HepG2 (cell line): ENCODE measurements around the gene CPNE5. TPM values are rescaled to one million over a fixed set of nuclear protein-coding genes. Genes with fewer than 3 reads are reported as not detected.

Source experiments
- ATAC-seq: fragments of 200-7000 bp; cut with Tn5 transposase; 3 replicates; pipeline ENCODE4 v1.9.1; 2020; ENCODE audit warnings: mild to moderate bottlenecking, moderate library complexity
- BruUV-seq: library from RNA; stranded (reverse); fragments of 400-500 nt; replicated peaks from 2 replicates; lab custom pipeline; 2021; lab: Mats Ljungman, UMichigan
- CTCF ChIA-PET: fragments of 300-600 bp; formaldehyde crosslinking; extraction: SDS; loops from one replicate; lab custom pipeline; 2021; ENCODE audit warnings: low total read pairs, inconsistent platforms, low intra/inter-chr PET ratio; lab: Yijun Ruan, JAX
- POLR2A ChIA-PET: fragments of 350-600 bp; sonication (Branson Sonifier 250); formaldehyde crosslinking; loops from one replicate; lab custom pipeline; 2020; ENCODE audit warnings: antibody characterized with exemption, inconsistent platforms; lab: Yijun Ruan, JAX
- DNase-seq: peaks from one replicate; pipeline ENCODE4 v3.0.0-alpha.2; 2015; ENCODE audit warnings: low spot score
- FAIRE-seq: peaks from 3 replicates; lab custom pipeline; 2011; peaks lifted over from hg19 to GRCh38; lab: Jason Lieb, UNC
- H2AFZ ChIP-seq: one replicate; pipeline ENCODE4 v1.6.1; 2011; ENCODE audit warnings: low read length, inconsistent platforms
- H3K27ac ChIP-seq: fragments of 300-600 bp; 3 replicates; pipeline ENCODE4 v1.8.0; 2011; ENCODE audit warnings: mixed run types, mild to moderate bottlenecking, mixed read lengths, low read length, inconsistent platforms; ENCODE audit not compliant: insufficient read depth; ENCODE audit errors: extremely low read length
- H3K27me3 ChIP-seq, 2 experiments: fragments of 200-600 bp in 1 of 2; 2 replicates in 1 of 2; 3 replicates in 1 of 2; pipeline versions ENCODE4 v1.6.0 to v1.8.0; 2011; ENCODE audit warnings: low read length in 2 of 2, mild to moderate bottlenecking in 2 of 2, moderate library complexity in 2 of 2, inconsistent platforms in 1 of 2; ENCODE audit not compliant: insufficient read depth in 2 of 2, control insufficient read depth in 1 of 2
- H3K36me3 ChIP-seq, 2 experiments: fragments of 200-600 bp in 1 of 2; replicated peaks in 1 of 2; 2 replicates in 1 of 2; 3 replicates in 1 of 2; pipeline versions ENCODE4 v1.5.1 to v1.8.0; 2011; ENCODE audit warnings: low read length in 2 of 2, inconsistent platforms in 1 of 2; ENCODE audit not compliant: insufficient read depth in 2 of 2, control insufficient read depth in 1 of 2
- H3K4me1 ChIP-seq: 2 replicates; pipeline ENCODE4 v1.5.1; 2012; ENCODE audit warnings: low read length, inconsistent platforms; ENCODE audit not compliant: insufficient read depth
- H3K4me2 ChIP-seq: 2 replicates; pipeline ENCODE4 v1.6.0; 2011; ENCODE audit warnings: low read depth, low read length, inconsistent platforms
- H3K4me3 ChIP-seq, 3 experiments: fragments of 200-600 bp in 1 of 3; sonication (generic), shearing (Covaris generic) in 1 of 3; replicated peaks in 1 of 3; 2 replicates each; pipeline ENCODE4 v1.5.1; 2011 to 2016; ENCODE audit warnings: low read length in 3 of 3, inconsistent platforms in 2 of 3, low read depth in 2 of 3, mild to moderate bottlenecking in 2 of 3, control low read depth in 1 of 3, mixed read lengths in 1 of 3; ENCODE audit not compliant: insufficient read depth in 1 of 3
- H3K79me2 ChIP-seq: one replicate; pipeline ENCODE4 v1.6.1; 2011; ENCODE audit warnings: low read length, inconsistent platforms; ENCODE audit not compliant: insufficient read depth
- H3K9ac ChIP-seq: 2 replicates; pipeline ENCODE4 v1.6.0; 2011; ENCODE audit warnings: mild to moderate bottlenecking, low read depth, low read length, inconsistent platforms; ENCODE audit not compliant: insufficient read depth
- H3K9me3 ChIP-seq: 2 replicates; pipeline ENCODE4 v1.5.1; 2012; ENCODE audit warnings: mild to moderate bottlenecking, low read length
- H4K20me1 ChIP-seq: 2 replicates; pipeline ENCODE4 v1.6.0; 2011; ENCODE audit warnings: inconsistent platforms, mild to moderate bottlenecking, low read length, moderate library complexity; ENCODE audit not compliant: insufficient read depth
- ATF7 ChIP-seq, 2 experiments: fragments of 450-650 bp in 1 of 2; sonication (generic) in 1 of 2; formaldehyde crosslinking in 1 of 2; IDR thresholded peaks; 2 replicates each; pipeline versions ENCODE4 v1.4.0 to v1.6.1; 2016 to 2020; ENCODE audit warnings: antibody characterized with exemption in 1 of 2, mild to moderate bottlenecking in 1 of 2, missing genetic modification reagents in 1 of 2
- FOXJ3 ChIP-seq: sonication (generic); formaldehyde crosslinking; IDR thresholded peaks from 2 replicates; pipeline ENCODE4 v1.4.0; 2020; ENCODE audit warnings: missing genetic modification reagents, mild to moderate bottlenecking, borderline replicate concordance
- JDP2 ChIP-seq: sonication (generic); formaldehyde crosslinking; IDR thresholded peaks from 2 replicates; pipeline ENCODE4 v1.8.1; 2022; ENCODE audit warnings: missing genetic modification reagents, borderline replicate concordance
- MBD4 ChIP-seq: IDR thresholded peaks from 2 replicates; pipeline ENCODE4 v1.6.1; 2012; ENCODE audit warnings: low read length, inconsistent platforms, borderline replicate concordance
- NCOA2 ChIP-seq: sonication (generic); formaldehyde crosslinking; IDR thresholded peaks from 2 replicates; pipeline ENCODE4 v1.8.0; 2022; ENCODE audit warnings: inconsistent platforms
- NFE2 ChIP-seq: sonication (generic); formaldehyde crosslinking; IDR thresholded peaks from 2 replicates; pipeline ENCODE4 v1.4.0; 2020; ENCODE audit warnings: missing genetic modification reagents
- ONECUT2 ChIP-seq: sonication (generic); formaldehyde crosslinking; IDR thresholded peaks from 2 replicates; pipeline ENCODE4 v1.4.0; 2020; ENCODE audit warnings: missing genetic modification reagents
- PHF20 ChIP-seq: sonication (generic); formaldehyde crosslinking; IDR thresholded peaks from 2 replicates; pipeline ENCODE4 v1.5.0; 2020; ENCODE audit warnings: mild to moderate bottlenecking, missing genetic modification reagents
- POGZ ChIP-seq: sonication (generic); formaldehyde crosslinking; IDR thresholded peaks from 2 replicates; pipeline ENCODE4 v1.4.0; 2020; ENCODE audit warnings: mild to moderate bottlenecking, missing genetic modification reagents
- POLR2AphosphoS5 ChIP-seq: IDR thresholded peaks from 2 replicates; pipeline ENCODE4 v1.6.1; 2012; ENCODE audit warnings: low read depth, low read length
- SKI ChIP-seq: fragments of 450-650 bp; IDR thresholded peaks from one replicate; pipeline ENCODE4 v1.6.1; 2018; ENCODE audit warnings: mild to moderate bottlenecking; ENCODE audit not compliant: partially characterized antibody
- TBL1XR1 ChIP-seq: fragments of 150-350 bp; IDR thresholded peaks from 2 replicates; pipeline ENCODE4 v1.6.1; 2014; ENCODE audit warnings: borderline replicate concordance, low read length; ENCODE audit not compliant: partially characterized antibody
- ZNF629 ChIP-seq: sonication (generic); formaldehyde crosslinking; conservative IDR thresholded peaks from 2 replicates; pipeline ENCODE4 v1.5.0; 2020; ENCODE audit warnings: missing genetic modification reagents
- ZNF839 ChIP-seq: sonication (generic); formaldehyde crosslinking; IDR thresholded peaks from 2 replicates; pipeline ENCODE4 v1.4.0; 2020; ENCODE audit warnings: missing genetic modification reagents, mild to moderate bottlenecking, borderline replicate concordance
- WGBS: methylation state at CpG from one replicate; pipeline ENCODE4 v1.1.6; 2017; ENCODE audit warnings: low lambda C conversion rate; 5-methylcytosine and 5-hydroxymethylcytosine counted together
- in situ Hi-C: cut with HindIII; loops from 2 replicates; pipeline ENCODE4 v1.10.0; 2017; ENCODE audit warnings: low pct_unique_long_range_greater_than_20kb; ENCODE audit not compliant: extremely low pct_ligation_motif_present
- intact Hi-C: fragments of 100-400 bp; cut with micrococcal nuclease; formaldehyde crosslinking; loops from one replicate; pipeline ENCODE4 v1.10.0; 2022; ENCODE audit not compliant: unreplicated experiment
- polyA plus RNA-seq, 8 experiments: library from polyadenylated mRNA; depleted of rRNA in 3 of 8; stranded (reverse) in 7 of 8; unstranded in 1 of 8; fragments of >200 nt; fragmentation: Illumina TruSeq in 4 of 8; extraction: Trizol in 4 of 8; gene quantifications; 2 replicates each; pipeline versions ENCODE4 v1.2.1 to v1.2.3, GENCODE V29; 2011 to 2016; ENCODE audit warnings: low read depth in 4 of 8, missing spikeins in 1 of 8, mixed read lengths in 1 of 8; ENCODE audit not compliant: insufficient read depth in 1 of 8
- total RNA-seq, 5 experiments: library from RNA; depleted of rRNA; stranded (reverse); fragments of >200 nt; fragmentation: Illumina TruSeq; extraction: Trizol; gene quantifications; 2 replicates each; pipeline ENCODE4 v1.2.3, GENCODE V29; 2016; ENCODE audit warnings: low read depth in 1 of 5
- TF ChIP-seq, protein P1 (sequence below): sonication (generic); formaldehyde crosslinking; IDR thresholded peaks from 2 replicates; pipeline ENCODE4 v1.4.0; 2020; ENCODE audit warnings: mild to moderate bottlenecking, missing genetic modification reagents
- TF ChIP-seq, protein P2 (sequence below): sonication (generic); formaldehyde crosslinking; IDR thresholded peaks from 2 replicates; pipeline ENCODE4 v1.9.0; 2021; ENCODE audit warnings: missing genetic modification reagents, borderline replicate concordance

Gene CPNE5
- total and polyA plus RNA-seq, 2 of the 13 experiments (the other 11 are each of a cell fraction or from before 2014, with no cell fraction given), result 0.16 TPM; not detected in 1

DNA sequence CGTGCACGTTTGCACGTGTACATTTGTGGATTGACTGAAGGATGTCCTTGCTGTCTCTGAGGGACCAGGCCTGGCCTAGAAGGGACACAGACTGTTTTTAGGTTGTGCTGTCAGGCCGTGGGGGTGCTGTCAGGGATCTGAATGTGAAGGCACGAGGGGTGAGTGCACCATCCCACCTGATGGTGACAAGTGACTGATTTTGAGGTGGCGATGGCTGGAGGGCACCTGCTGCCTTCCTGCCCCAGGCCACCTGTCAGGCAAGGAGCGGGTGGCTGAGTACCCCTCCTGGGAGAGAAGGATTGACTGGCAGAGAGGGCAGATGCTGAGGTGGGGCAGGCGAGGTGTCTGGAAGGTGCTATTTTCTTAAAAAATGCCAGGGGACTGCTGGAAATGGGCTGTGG lies 140.4 kb downstream of the CPNE5 start:
- Histone ChIP-seq H3K27ac (no peak overlapping the region), H3K9me3 (no peaks in the 10 kb centered on the region), H2AFZ (no peak overlapping the region), H3K4me1 (peaks cover 7% of the 10 kb centered on the region), H3K9ac (no peak overlapping the region), H3K4me2 (no peak overlapping the region), H3K4me3 (no peak overlapping the region), H4K20me1 (no peaks in the 10 kb centered on the region)
- POLR2A ChIA-PET, result no interaction called here
- DNase-seq, result no peak
- FAIRE-seq, result no peak
- intact Hi-C loops, result no loop called here
- CTCF ChIA-PET, result no interaction called here
- WGBS, result 52% methylated on average over 8 of the region's 8 CpGs
- BruUV-seq, result no TSS peak
- no peak for TF ChIP-seq SKI
- no peak for TF ChIP-seq MBD4
- no peak for TF ChIP-seq NFE2 (CRISPR knock-in tag)
- no peak for TF ChIP-seq NCOA2 (CRISPR knock-in tag)
- TF ChIP-seq, protein P1, sequence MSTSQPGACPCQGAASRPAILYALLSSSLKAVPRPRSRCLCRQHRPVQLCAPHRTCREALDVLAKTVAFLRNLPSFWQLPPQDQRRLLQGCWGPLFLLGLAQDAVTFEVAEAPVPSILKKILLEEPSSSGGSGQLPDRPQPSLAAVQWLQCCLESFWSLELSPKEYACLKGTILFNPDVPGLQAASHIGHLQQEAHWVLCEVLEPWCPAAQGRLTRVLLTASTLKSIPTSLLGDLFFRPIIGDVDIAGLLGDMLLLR, result no peak
- TF ChIP-seq TBL1XR1, result no peak
- no peak for TF ChIP-seq PHF20 (CRISPR knock-in tag)
- no peak for TF ChIP-seq ZNF629 (CRISPR knock-in tag)
- no peak for TF ChIP-seq POGZ (CRISPR knock-in tag)
- no peak for TF ChIP-seq FOXJ3 (CRISPR knock-in tag)
- TF ChIP-seq ATF7 (IDR thresholded peaks at IDR 0.05), result no peak
- no peak for TF ChIP-seq ATF7 (CRISPR knock-in tag; IDR thresholded peaks at IDR 0.05)
- TF ChIP-seq JDP2 (CRISPR knock-in tag), result no peak
- TF ChIP-seq POLR2AphosphoS5, result no peak
- TF ChIP-seq ZNF839, result no peak
- no peak for TF ChIP-seq ONECUT2 (CRISPR knock-in tag)
- TF ChIP-seq, protein P2, sequence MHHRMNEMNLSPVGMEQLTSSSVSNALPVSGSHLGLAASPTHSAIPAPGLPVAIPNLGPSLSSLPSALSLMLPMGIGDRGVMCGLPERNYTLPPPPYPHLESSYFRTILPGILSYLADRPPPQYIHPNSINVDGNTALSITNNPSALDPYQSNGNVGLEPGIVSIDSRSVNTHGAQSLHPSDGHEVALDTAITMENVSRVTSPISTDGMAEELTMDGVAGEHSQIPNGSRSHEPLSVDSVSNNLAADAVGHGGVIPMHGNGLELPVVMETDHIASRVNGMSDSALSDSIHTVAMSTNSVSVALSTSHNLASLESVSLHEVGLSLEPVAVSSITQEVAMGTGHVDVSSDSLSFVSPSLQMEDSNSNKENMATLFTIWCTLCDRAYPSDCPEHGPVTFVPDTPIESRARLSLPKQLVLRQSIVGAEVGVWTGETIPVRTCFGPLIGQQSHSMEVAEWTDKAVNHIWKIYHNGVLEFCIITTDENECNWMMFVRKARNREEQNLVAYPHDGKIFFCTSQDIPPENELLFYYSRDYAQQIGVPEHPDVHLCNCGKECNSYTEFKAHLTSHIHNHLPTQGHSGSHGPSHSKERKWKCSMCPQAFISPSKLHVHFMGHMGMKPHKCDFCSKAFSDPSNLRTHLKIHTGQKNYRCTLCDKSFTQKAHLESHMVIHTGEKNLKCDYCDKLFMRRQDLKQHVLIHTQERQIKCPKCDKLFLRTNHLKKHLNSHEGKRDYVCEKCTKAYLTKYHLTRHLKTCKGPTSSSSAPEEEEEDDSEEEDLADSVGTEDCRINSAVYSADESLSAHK (CRISPR knock-in tag), result no peak
- TF ChIP-seq, all 625 proteins: peak for 0
- Histone ChIP-seq H3K36me3 (no peaks in the 10 kb centered on the region), H3K27me3 (peaks cover 7 to 69% of the 10 kb centered on the region in 2 experiments; a peak in 4 of 5 replicates), H3K79me2 (no peaks in the 10 kb centered on the region)
- no peak for ATAC-seq
- in situ Hi-C loops, result no loop called here
